Lung microvascular endothelial cell (primary cell): ENCODE data around the gene CTPS2. TPM values are rescaled to one million over a fixed set of nuclear protein-coding genes. Genes with fewer than 3 reads are reported as not detected.
A peak's percentile ranks its signal among the peaks of the same experiment; 100 is the strongest.
"Not testable (repeated sequence)": the region's sequence is repeated elsewhere in the genome, so short reads cannot be mapped to it uniquely, and the experiment has no call there.

Source experiments
- DNase-seq, 2 donors: peaks; one replicate each; pipeline versions ENCODE4 v3.0.0 to v3.0.0-alpha.2; 2010; ENCODE audit warnings: low read depth in 2 of 2
- total RNA-seq: library from RNA; depleted of rRNA; stranded (reverse); fragments of >200 nt; gene quantifications from 2 replicates; pipeline ENCODE4 v1.2.1, GENCODE V29; 2014

The CTPS2 gene
- total RNA-seq, 1 donor from 2014 or later: 11.1 TPM

DNA sequence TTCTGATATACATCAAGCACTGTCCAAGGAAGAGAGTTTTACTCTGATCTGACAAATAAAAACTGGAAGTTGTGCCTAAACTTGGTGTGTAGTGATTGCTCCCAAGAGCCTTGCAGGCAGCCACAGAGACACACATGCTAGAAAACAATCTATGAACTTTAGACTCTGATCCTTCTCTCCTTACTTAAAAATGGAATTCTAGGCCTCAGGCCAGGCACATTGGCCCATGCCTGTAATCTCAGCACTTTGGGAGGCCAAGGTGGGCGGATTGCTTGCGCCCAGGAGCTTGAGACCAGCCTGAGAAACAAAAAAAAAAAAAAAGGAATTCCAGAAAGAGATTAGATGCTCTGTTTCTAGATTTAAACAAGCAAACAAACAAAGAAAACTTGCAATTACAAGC lies 108.1 kb downstream of the CTPS2 start:
- no peak for DNase-seq

DNA sequence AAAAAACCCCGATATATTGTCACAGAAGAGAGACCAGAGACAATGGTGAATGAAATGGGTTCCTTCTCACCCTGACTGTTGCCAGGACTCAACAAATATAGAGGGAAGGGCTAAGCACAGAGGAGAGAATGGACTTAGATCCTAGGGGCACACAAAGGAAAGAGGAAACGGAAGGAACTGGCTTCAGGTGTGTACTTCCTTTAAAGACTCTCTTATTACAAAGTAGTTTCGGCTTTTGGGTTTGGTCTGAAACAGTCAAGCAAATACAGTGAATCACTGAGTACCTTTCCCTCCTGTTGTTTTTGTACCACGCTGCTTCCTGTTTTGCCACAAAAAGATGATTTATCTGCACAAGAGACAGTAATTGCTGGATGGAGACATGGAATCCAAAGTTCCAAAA lies 108.6 kb downstream of the CTPS2 start:
- peak; percentile 19 to 55 for DNase-seq

DNA sequence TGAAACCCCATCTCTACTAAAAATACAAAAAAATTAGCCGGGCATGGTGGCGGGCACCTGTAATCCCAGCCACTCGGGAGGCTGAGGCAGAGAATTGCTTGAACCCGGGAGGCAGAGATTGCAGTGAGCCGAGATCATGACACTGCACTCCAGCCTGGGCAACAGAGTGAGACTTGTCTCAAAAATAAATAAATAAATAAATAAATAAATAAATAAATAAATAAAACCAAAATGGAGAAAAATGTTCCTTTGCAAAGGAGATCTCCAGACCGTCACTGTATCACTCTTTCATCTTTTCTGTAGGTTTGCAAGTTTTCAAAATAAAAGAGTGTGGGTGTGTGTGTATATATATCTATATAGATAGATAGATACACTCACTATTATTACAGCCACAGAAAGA lies 109.2 kb downstream of the CTPS2 start:
- not testable (repeated sequence) for DNase-seq

DNA sequence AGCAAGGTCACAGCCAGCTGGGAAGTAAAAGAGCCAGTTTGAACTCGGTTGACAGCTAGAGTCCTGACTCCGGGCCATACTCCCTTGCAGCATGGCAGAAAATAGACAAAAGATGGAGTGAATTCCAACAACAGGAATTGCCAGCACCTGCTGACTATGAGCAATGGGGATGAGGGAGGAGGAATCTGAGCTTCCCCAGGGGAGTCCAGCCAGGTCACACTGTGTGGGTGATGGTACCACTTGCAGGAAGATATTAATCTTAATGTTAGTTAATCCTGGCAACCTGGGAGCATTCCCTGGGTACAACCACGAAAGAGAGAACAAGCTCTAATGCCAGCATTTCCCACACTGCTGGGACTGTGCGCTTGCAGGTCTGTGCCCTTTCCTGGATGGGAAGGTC lies 110.6 kb downstream of the CTPS2 start:
- DNase-seq: no peak

DNA sequence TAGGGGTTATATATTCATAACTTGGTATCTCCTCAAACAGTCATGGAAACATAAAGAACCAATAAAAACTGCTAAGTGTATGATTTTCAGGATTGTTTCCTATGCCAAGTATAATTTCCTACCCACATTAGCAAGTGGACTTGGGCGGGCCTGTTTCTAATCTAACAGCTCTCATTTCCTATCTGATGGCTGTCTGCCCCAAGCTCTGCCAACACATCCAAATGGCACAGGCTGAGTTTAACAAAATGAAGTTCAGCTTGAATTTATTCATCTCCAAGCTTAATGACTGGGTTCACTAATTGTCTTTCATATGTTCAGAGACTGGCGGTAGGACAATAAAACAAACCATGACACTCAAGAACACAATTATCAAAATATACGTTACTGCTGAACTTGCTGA lies 118.0 kb downstream of the CTPS2 start:
- DNase-seq: peak; percentile 16 to 29

DNA sequence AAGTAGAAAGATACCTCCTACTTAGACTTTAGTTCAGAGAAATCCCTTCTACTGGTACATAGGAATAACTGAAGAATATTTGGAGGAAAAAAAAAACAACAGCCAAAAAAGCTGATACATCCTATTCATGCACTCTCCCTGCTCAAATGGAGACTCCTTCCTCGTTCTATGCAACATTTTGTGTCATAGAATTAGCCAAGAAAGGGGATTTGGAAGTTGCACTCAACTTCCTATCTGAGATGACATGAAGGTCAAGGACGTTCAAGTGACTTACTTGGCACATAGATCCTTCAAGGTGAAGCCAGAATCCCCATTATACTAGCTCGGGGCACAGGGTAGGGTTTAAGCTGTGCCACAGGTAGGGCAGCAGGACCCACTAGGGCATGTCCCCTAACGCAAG lies 118.7 kb downstream of the CTPS2 start:
- no peak for DNase-seq

DNA sequence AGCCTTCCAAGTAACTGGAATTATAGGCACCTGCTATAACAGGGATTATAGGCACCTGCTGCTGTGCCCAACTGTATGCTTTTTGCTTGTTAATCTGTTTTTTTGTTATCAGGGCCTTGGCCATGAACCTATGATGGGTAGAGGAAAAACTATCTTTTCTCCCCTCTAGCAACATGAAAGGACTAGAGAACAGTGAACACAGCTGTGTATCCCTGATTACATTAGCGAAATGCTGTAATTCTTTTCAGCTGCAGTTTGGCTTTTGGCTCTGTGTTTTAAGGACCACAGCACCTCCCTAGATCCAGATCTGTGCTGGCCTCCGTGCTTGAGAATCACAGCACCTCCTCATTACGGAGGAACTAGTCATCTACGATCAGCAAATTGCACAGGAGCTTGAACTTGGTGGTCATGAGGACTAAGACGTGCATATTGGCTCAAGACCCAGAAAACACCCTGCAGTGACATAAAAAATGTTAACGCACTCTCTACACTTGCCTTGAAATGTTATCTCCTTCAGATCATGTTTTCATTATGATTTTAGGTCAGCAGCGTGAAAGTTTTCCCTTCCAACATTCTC lies 120.2 kb downstream of the CTPS2 start:
- no peak for DNase-seq

DNA sequence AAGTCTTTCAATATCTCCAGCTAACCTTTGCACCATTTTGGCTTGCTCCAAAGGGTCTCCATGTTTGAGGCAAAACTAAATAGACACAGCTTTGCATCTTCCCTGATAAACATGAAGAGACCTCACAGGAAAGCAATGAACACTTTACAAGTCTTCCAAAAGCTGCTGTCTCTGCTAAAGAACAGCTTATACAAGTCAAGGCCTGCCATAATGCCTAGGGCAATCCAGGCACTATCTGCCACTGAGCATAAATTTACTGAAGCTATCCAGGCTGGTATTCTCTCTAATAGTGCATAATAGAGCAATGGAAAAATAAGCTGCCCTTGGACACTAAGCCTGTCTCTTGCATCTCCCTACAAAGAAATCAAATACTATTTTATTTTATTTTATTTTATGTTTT lies 122.6 kb downstream of the CTPS2 start:
- no peak for DNase-seq

DNA sequence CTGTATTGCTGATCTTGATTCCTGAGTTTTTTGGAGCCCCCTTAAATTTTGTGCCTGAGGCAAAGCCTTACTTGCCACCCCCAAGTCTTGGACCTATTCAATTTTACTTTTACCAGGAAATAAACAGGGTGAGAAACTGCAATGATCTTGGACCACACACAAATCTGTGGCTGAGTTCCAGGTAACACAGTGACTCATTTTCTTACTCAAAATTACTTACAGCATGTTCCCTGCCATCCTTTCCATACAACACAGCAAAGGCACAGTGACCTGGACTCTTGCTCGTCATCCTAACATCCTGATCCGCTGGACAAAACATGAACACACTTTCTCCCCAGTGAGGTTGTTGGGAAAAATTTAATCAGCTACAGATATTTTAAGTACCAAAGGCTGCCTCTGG lies 123.3 kb downstream of the CTPS2 start:
- peak; percentile 17 to 78 for DNase-seq

DNA sequence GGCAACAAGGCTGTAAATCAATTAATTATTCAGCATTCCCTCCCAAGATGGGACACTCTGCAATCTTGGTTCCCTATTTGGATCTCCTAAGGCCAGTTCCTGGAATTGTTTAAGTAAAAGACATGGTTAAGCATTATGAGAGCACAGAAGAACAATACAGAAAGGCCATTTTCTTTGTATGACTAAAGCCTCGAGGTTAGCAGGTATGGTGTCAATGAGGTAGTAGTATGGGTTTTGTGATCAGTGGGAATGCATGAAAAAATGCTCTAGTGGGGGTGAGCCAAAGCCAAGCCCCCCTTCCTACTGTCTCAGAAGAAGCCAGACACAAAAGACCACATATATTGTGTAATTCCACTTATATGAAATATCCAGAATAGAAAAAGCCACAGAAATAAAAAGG lies 124.2 kb downstream of the CTPS2 start:
- DNase-seq: no peak

DNA sequence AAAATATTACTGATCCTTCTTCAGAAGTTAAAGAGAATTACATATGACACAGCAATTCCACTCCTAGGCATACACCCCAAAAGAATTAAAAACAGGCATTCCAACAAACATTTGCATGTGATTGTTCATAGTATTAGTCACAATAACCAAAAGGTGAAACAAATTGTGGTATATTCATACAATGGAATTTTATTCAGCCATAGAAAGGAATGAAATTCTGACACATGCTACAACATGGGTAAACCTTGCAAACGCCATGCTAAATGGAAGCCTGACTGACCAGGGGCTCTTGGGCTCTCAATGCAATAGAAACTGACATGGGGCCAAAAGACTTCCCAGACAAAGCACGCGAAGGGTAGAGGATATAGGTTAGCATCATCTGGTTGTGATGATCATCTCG lies 124.6 kb downstream of the CTPS2 start:
- no peak for DNase-seq

DNA sequence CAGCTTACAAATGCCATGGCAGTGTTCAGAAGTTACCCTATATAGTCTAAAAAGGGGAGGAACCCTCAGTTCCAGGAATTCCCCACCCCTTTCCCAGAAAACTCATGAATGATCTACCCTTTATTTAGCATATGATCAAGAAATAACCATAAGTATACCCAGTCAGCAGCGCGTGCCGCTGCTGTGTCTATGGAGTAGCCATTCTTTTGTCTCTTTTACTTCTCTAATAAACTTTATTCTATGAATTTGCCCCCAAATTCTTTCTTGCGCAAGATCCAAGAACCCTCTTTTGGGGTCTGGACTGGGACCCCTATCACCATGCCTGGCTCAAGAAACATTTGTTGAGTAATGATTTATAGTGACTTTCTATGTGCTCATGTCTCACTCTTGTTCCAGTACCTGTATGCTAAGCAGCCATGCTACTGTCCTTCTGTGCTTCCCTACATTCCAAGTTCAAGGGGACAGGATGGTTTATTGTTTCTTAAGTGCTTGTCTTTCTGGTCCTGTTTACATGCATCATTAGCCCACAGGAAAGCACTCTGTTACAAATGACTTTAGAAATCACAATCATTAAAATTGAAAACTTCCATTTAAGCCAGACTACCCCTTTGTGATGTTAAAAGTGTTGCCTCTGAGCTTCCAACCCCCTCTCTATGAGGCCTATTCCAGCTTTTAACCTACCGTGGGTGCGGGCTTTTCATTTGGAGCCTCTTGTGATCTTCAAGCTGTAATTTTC lies 125.9 kb downstream of the CTPS2 start:
- no peak for DNase-seq

DNA sequence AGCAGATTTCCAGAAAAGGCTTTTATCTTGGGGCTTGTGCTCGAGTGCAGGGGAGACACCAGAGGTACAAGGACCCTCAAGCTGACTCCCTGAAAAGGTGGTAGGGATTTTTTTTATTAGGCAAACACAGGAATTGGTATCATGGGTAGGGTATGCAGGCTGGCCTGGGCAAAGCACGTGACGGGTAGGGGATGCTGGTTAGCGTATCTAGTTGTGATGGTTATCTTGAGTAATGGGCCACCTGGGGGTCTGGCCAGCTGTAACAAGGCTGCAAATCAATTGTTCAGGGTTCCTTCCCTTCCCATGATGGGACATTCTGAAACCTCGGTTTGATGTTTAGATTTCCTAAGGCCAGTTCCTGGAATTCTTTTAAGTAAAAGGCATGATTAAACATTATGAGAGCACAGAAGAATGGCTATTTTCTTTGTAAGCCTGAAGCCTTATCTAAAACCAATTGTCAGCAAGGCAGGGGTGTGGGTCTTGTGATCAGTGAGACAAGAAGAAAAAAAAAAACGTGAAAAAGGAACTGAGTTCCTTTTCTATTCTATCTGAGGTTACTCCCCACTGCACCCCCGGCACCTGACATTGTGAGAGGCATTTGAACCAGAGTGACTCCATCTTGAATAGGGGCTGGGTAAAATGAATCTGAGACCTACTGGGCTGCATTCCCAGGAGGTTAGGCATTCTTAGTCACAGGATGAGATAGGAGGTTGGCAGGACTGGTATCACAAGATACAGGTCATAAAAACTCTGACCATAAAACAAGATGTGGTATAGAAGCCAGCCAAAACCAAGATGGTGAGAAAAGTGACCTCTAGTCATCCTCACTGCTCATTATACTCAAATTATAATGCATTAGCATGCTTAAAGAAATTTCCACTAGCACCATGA lies 126.7 kb downstream of the CTPS2 start:
- peak in 1 of 2 donors; percentile 37 for DNase-seq

DNA sequence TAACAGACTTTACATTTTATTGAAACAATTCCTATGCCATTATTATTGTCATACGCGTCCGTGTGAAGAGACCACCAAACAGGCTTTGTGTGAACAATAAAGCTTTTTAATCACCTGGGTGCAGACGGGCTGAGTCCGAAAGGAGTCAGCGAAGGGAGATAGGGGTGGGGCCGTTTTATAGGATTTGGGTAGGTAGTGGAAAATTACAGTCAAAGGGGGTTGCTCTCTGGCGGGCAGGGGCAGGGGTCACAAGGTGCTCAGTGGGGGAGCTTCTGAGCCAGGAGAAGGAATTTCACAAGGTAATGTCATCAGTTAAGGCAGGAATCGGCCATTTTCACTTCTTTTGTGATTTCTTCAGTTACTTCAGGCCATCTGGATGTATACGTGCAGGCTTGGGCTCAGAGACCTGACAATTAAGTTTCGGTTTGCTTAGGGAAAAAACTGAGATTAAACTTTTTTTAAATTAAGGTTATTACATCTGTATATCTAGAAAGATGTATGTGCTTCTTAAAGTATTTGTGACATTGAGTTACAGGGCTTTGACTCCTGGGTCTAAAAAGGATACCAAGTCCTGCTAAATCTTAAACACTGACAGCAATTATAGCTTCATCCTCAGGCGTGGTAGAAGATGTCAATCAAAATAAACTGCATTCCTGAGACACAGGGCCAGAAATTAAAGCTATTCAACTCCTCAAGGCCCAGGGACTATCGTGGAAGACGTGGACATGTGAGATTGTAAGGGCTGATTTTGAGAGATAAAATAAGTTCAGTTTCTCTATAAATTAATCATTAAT lies 132.3 kb downstream of the CTPS2 start:
- not testable (repeated sequence) for DNase-seq

DNA sequence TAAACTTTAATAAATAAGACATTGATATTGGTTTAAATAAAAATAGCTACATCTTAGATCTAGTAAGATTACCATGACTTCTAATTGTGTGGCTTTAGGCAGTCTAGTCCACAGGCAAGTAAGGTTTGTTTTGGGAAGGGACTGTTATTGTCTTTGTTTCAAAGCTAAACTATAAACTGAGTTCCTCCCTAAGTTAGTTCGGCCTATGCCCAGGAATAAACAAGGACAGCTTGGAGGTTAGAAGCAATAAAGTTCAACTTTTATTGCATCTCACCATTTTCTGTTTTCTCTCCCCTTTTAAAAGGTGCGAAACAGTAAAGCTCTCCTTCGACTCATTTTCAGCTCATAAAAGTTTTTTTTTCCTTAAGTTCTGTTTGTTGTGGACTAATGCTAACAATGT lies 133.0 kb downstream of the CTPS2 start:
- DNase-seq: no peak

DNA sequence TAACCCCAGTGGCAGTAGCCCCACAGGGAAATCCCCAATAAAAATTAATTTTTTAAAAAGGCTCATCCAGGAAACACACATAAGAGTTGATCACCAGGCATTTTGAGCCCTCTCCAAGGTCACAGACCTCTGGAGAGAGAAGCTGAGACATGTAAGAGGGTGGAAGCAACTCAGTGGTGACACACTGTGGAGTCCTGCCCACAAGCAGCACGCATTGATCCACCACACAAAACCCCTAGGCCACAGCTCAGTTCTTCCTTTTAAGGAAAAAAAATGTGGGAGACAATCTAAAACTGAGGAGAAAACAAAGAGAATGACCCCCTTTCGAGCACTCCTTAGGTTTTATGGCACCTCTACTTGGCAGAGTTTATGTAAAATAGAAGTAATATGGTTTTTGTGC lies 134.3 kb downstream of the CTPS2 start:
- peak in 1 of 2 donors; percentile 43 for DNase-seq

DNA sequence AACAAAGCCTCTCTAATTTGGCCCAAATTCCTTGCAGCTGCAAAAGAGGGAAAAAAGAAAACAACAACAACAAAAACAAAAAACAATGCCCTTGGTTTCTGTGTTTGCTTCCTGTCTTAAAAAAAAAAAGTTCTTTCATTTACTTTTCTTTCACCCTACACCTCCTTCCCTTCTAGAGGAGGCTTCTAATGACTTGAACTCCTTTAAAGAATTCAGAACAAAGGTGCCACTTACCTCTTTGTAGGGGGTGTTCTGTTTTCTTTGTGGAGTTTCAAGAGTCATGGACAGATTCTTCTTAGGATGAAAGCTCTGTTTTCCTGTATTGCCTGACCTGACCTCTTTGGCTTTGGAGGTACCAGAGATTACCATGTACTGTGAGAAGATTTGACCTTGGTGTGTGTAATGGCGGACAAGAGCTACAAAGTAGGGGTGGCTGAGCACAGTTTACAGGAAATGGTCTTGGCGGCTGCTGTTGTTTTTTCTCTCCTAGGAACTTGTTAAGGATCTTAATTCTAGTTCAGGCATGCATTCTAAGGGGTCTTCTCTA lies 134.9 kb downstream of the CTPS2 start:
- no peak for DNase-seq

DNA sequence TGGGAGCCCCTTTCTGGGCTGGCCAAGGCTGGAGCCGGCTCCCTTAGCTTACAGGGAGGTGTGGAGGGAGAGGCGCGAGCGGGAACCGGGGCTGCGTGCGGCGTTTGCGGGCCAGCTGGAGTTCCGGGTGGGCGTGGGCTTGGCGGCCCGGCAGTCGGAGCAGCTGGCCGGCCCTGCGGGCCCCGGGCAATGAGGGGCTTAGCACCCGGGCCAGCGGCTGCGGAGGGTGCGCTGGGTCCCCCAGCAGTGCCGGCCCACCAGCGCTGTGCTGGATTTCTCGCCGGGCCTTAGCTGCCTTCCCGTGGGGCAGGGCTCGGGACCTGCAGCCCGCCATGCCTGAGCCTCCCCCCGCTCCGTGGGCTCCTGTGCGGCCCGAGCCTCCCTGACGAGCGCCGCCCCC lies 137.1 kb downstream of the CTPS2 start:
- DNase-seq: not testable (repeated sequence)

DNA sequence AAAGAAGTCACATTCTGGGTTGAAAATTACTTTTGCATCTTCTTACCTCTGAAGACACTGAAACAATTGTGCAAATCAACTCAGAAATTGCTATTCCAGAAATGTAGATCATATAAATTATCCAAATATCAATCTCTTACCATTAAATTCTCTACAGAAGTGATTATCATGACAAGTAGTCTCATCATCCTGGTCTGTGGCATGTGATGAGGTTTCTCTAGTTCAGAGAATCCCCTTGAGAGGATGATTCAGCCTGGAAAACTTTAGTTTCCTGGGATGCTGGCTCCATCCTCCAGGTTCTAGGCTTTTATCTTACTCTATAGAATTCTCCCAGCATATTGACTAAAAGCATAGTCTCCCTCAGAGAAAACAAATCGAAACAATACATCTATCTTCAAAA lies 138.7 kb downstream of the CTPS2 start:
- DNase-seq: no peak

DNA sequence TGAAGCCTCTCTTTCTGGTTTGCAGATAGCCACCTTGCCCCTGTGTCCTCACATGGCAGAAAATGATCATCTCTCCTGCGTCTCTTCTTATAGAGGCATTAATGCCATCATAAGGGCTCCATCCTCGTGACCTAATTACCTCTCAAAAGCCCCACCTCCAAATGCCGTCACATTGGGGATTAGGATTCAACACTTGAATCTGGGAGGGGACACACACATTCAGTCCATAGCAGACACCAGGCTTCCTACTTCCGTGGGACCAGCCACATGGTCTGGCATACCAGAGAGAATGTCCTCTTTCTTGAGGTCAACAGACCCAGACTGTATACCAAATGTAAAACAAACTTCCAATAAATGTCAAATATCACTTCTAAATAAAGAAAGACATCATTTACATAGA lies 144.8 kb downstream of the CTPS2 start:
- no peak for DNase-seq

DNA sequence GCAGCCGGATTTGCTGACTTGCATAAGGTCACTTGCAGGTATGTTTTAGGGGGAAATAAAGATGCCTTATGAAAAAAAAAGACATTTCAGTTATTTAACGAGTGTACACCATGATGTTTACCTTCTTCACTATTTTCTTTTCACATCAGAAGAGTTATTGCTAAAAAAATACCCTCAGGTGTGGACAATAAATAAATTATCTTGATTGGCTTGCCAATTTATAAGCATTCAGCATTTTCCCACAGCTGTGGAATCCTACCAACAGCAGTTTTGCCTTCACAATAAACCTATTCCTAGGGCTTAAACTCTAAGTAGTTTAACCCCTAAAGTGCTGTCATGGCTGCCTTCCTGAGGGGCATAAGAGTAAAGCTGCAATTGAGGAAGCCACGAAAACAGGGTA lies 145.9 kb downstream of the CTPS2 start:
- DNase-seq: no peak
